Skin epidermis (tissue), 12 donors: ENCODE results near the gene KTN1.

Experiments
- H3K27ac ChIP-seq, 21 experiments: fragments of 200-600 bp; sonication (generic) in 11 of 21; one replicate each; pipeline ENCODE4 v1.5.0; 2020; ENCODE audit warnings: mild to moderate bottlenecking in 3 of 21, inconsistent platforms in 2 of 21, moderate library complexity in 2 of 21
- H3K4me3 ChIP-seq, 7 experiments: fragments of 200-600 bp; sonication (generic) in 2 of 7; one replicate each; pipeline ENCODE4 v1.5.0; 2020; ENCODE audit warnings: inconsistent platforms in 2 of 7, mild to moderate bottlenecking in 2 of 7, moderate library complexity in 1 of 7

Gene KTN1

GRCh38 chr14:55654243-55654642, 74.2 kb downstream of the KTN1 start:
- H3K4me3 ChIP-seq: no peak overlapping the region
- no peak overlapping the region for H3K27ac ChIP-seq

- Histone ChIP-seq H3K27ac (no peak overlapping the region), H3K4me3 (no peak overlapping the region)
Observed at GRCh38 chr14:55661029-55661428, 81.0 kb downstream of the KTN1 start.

GRCh38 chr14:55662752-55663151, 82.7 kb downstream of the KTN1 start:
- H3K4me3 ChIP-seq: no peak overlapping the region
- H3K27ac ChIP-seq: no peak overlapping the region

GRCh38 chr14:55665067-55665675, 85.2 kb downstream of the KTN1 start:
- Histone ChIP-seq H3K27ac (no peak overlapping the region), H3K4me3 (no peak overlapping the region)

GRCh38 chr14:55667801-55668200, 87.8 kb downstream of the KTN1 start:
- H3K27ac ChIP-seq: no peak overlapping the region

GRCh38 chr14:55671641-55672040, 91.6 kb downstream of the KTN1 start:
- H3K27ac ChIP-seq: no peak overlapping the region
- H3K4me3 ChIP-seq: no peak overlapping the region

More at GRCh38 chr14:55667801-55668200, 87.8 kb downstream of the KTN1 start:
- H3K4me3 ChIP-seq: no peak overlapping the region

- Histone ChIP-seq H3K4me3 (no peak overlapping the region), H3K27ac (no peak overlapping the region)
Observed at GRCh38 chr14:55673048-55673447, 93.0 kb downstream of the KTN1 start.

- Histone ChIP-seq H3K27ac (no peak overlapping the region), H3K4me3 (no peak overlapping the region)
Observed at GRCh38 chr14:55681096-55681495, 101.1 kb downstream of the KTN1 start.

GRCh38 chr14:55684956-55685584, 105.1 kb downstream of the KTN1 start:
- no peak overlapping the region for H3K27ac ChIP-seq

GRCh38 chr14:55686713-55687112, 106.7 kb downstream of the KTN1 start:
- Histone ChIP-seq H3K27ac (no peak overlapping the region), H3K4me3 (no peak overlapping the region)

More at GRCh38 chr14:55684956-55685584, 105.1 kb downstream of the KTN1 start:
- H3K4me3 ChIP-seq: no peak overlapping the region

- Histone ChIP-seq H3K4me3 (no peak overlapping the region), H3K27ac (no peak overlapping the region)
Observed at GRCh38 chr14:55688566-55688965, 108.6 kb downstream of the KTN1 start.

GRCh38 chr14:55689981-55690871, 110.2 kb downstream of the KTN1 start:
- H3K4me3 ChIP-seq: no peak overlapping the region
- no peak overlapping the region for H3K27ac ChIP-seq

- Histone ChIP-seq H3K27ac (no peak overlapping the region), H3K4me3 (no peak overlapping the region)
Observed at GRCh38 chr14:55691659-55692058, 111.7 kb downstream of the KTN1 start.

- Histone ChIP-seq H3K27ac (no peak overlapping the region), H3K4me3 (no peak overlapping the region)
Observed at GRCh38 chr14:55693904-55694303, 113.9 kb downstream of the KTN1 start.

- Histone ChIP-seq H3K27ac (no peak overlapping the region), H3K4me3 (no peak overlapping the region)
Observed at GRCh38 chr14:55697414-55697861, 117.4 kb downstream of the KTN1 start.

GRCh38 chr14:55698051-55698450, 118.0 kb downstream of the KTN1 start:
- Histone ChIP-seq H3K4me3 (no peak overlapping the region), H3K27ac (no peak overlapping the region)

GRCh38 chr14:55699131-55700057, 119.4 kb downstream of the KTN1 start:
- H3K27ac ChIP-seq: no peak overlapping the region

GRCh38 chr14:55701638-55702037, 121.6 kb downstream of the KTN1 start:
- no peak overlapping the region for H3K4me3 ChIP-seq
- H3K27ac ChIP-seq: no peak overlapping the region

More at GRCh38 chr14:55699131-55700057, 119.4 kb downstream of the KTN1 start:
- H3K4me3 ChIP-seq: no peak overlapping the region

GRCh38 chr14:55702511-55702910, 122.5 kb downstream of the KTN1 start:
- no peak overlapping the region for H3K4me3 ChIP-seq
- no peak overlapping the region for H3K27ac ChIP-seq

GRCh38 chr14:55704654-55705053, 124.6 kb downstream of the KTN1 start:
- Histone ChIP-seq H3K4me3 (no peak overlapping the region), H3K27ac (no peak overlapping the region)
